Activated CD4-positive, alpha-beta T cell treated with anti-CD3 and anti-CD28 coated beads, Interleukin-2, amount 50 U/mL, for 4 hours (primary cell): ENCODE data around the gene RRP8.
A peak's percentile ranks its signal among the peaks of the same experiment; 100 is the strongest.

Experiments used
- DNase-seq, 2 experiments: peaks; one replicate each; pipeline ENCODE4 v3.0.0-alpha.2; 2020

The RRP8 gene

GRCh38 chr11:6632116-6633073 lies 29.0 kb upstream of the RRP8 start:
- DNase-seq = no peak

GRCh38 chr11:6631361-6631890 lies 28.0 kb upstream of the RRP8 start:
- no peak for DNase-seq

- no peak for DNase-seq
Observed at GRCh38 chr11:6630632-6631291, 27.3 kb upstream of the RRP8 start.

DNA sequence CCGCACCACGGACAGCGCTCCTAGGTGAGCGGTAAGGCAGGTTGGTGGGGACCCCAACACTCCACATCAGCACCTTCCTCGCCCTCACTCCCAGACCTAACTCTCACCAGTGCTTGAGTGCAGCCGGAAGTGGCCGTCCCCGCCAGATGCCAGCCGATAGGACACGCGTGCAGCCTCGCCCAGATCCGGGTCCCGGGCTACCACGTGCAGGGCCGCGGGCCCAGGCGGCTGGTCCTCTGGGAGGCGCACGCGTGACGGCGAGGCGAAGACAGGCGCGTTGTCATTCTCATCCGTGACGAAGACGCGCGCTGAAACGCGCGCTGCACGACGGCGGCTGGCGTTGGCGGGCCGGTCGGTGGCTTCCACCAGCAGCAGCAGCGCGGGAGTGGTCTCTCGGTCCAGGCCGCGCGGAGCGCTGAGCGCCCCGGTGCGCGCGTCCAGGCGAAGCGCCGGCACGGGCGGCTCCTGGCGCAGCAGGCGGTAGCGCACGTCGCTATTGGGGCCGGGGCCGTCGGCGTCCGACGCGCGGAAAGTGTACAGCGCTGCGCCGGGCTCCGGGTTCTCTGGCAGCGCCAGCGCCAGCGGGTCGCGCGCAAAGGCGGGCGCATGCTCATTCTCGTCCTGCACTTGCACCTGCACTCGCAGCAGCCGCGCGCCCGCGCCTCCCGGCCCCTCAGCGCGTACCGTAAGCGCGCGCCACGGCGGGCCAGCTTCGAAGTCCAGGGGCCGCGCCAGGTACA lies 26.6 kb upstream of the RRP8 start:
- no peak for DNase-seq

DNA sequence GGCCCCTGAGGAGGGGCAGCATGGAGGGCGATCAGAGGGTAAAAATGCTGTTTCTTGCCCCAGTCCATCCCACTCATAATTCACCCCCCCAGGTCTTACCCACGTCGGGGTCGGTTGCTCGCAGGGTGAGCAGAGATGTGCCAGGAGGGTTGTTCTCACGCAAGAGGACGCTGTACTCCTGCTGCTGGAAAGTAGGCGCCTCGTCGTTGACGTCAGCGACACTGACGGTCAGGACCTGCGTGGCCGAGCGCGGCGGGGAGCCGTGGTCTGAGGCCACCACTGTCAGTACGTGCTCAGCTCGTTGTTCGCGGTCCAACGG lies 26.1 kb upstream of the RRP8 start:
- no peak for DNase-seq

DNA sequence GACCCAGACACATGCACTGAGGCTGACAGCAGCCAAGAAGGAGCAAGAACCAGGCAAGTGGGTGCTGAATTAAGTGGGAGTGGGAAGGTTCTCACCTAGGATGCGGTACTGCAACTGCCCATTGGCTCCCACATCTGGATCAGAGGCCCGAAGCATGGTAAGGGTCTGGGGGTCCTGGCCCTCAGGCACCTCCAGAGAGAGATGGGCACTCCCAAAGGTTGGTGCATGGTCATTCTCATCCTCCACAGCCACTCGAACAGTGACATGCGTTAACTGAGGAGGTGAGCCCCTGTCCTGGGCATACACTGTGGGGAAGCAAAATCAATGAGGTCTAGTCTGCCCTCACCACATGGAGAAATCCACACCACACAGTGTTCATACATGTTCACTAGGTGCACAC lies 25.1 kb upstream of the RRP8 start:
- no peak for DNase-seq

- no peak for DNase-seq
Observed at GRCh38 chr11:6627762-6628241, 24.4 kb upstream of the RRP8 start.

DNA sequence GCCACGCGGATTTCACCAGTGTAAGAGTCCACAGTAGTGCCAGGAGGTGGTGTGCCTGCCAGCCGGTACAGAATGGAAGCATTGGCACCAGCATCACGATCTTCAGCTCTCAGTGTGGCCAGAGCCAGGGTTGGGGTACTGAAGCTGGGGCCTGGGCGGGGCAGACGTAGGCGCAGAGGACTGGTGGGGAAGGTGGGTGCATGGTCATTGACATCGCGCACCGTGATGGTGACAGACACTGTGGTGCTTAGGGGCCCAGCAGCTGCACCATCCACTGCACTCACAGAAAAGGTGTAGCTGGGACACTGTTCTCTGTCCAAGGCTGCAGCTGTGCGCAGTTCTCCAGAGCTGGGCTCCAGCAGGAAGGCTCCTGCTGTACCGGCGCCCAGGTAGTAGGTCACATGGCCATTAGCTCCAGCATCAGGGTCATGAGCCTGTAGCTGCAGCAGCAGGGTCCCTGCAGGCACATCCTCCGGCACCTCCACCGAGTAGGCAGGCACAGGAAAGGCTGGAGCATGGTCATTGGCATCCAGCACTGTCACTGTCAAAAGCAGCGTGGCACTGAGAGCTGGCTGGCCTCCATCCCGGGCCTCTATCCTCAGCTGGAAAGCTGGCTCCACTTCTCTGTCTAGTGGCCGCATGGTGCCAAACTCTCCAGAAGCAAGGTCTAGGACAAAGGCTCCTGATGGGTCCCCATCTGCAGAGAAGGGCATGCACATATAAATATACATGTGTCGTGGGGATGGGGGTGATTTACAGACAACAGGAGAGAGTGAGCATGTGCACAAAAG lies 23.8 kb upstream of the RRP8 start:
- no peak for DNase-seq

DNA sequence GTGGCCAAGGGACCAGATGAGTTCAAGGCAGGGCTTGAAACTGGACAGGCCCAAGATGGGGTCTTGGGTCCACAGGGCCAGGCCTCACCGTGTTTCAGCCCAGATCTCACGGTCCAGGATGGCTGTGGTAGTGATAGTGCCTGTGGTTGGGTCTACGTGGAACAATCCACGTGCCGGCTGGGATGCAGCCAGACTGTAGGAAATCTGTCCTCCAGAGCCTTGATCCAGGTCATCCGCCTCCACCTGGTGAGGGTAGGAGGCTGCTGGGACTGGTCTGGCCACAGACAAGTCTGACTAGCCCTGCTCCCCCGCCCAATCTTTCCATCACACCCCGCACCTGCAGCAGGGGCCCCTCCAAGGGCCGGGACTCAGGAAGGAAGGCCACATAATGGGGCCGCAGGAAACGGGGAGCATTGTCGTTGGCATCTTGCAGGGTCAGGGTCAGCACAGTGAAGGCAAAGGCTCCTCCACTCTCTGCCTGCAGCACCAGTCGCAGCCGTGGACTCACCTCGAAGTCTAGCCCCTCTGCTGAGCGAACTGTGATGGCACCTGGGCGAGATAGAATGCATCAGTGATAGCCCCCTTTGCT lies 22.5 kb upstream of the RRP8 start:
- no peak for DNase-seq

GRCh38 chr11:6625156-6625831 lies 21.9 kb upstream of the RRP8 start:
- DNase-seq = no peak

- DNase-seq = no peak
Observed at GRCh38 chr11:6623391-6624363, 20.3 kb upstream of the RRP8 start.

GRCh38 chr11:6622261-6623171 lies 19.1 kb upstream of the RRP8 start:
- no peak for DNase-seq

DNA sequence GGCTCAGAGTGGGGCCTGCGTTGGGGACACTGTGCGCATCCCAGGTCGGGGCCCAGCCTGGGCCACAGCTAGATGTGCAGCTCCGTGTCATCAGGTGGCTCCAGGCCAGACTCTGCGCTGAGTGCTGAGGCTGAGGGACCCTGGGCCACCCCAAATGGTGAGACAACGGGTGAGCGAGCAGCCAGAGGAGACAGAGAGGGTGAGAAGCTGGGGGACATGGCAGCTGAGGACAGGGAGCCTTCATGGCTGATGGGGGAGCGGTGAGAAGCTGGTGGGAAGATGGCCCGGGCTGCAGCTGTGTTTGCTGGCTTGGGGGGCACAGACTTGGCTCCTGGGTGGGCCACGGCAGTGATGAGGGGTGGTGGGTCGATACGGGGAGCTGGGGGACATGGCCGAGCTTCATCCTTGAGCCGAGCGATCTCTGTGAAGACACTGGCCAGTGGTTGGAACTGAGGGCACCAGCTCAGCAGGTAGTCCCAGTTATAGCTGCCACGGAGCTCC lies 18.3 kb upstream of the RRP8 start:
- DNase-seq = no peak

- DNase-seq = no peak
Observed at GRCh38 chr11:6620636-6621035, 17.2 kb upstream of the RRP8 start.

GRCh38 chr11:6619004-6619745 lies 15.8 kb upstream of the RRP8 start, which contains the start of gene TPP1:
Gene TPP1 (minus strand): TSS chr11:6619422. CDS start chr11:6619400, 22 bp downstream.
- DNase-seq = peak; percentile 84 to 87

GRCh38 chr11:6618117-6619003 lies 14.9 kb upstream of the RRP8 start:
- peak; percentile 65 to 71 for DNase-seq

DNA sequence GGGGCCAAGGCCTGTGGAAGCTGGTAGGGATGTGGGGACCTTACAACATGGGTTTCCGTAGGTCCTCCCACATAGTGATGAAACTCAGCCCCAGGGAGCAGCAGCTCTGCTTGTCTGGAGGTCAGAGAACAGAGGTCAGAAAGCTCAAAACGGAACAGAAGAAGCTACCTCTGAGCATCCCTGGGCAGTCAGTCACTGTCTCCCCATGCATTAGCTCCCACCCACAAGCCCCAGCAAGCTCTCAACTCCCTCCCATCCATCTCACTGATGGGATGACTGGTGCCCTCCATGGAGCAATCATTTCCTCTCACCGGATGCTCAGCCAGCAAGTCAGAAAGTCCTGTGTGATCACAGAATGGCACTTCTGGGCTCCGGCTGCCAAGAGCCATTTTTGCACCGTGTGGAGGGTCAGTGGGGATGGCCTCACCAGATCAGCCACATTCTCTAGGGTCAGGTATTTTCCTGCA lies 13.9 kb upstream of the RRP8 start:
- DNase-seq = no peak
